ENCODE data around the gene TMEM256.

TMEM256 gene

GRCh38 chr17:7407485-7408251, 3.8 kb upstream of the TMEM256 start, which contains the start of gene NLGN2:
Gene NLGN2 (plus strand): TSS chr17:7407845. CDS start chr17:7408256, 411 bp downstream.
- DNase-seq: no peak

GRCh38 chr17:7407082-7407481, 3.2 kb upstream of the TMEM256 start:
- no peak for DNase-seq

- DNase-seq: no peak
These were observed 2.4 kb upstream of the TMEM256 start for GRCh38 chr17:7406235-7406825.

- DNase-seq: peak; percentile 26
These were observed 1.7 kb upstream of the TMEM256 start for GRCh38 chr17:7405350-7406234.

- no peak for DNase-seq
These were observed 946 bp upstream of the TMEM256 start for GRCh38 chr17:7404737-7405349.

GRCh38 chr17:7403727-7403976, 245 bp downstream of the TMEM256 start:
- peak; percentile 81 for DNase-seq

- DNase-seq: no peak
These were observed 712 bp downstream of the TMEM256 start for GRCh38 chr17:7403043-7403726.

- DNase-seq: no peak
These were observed 5.3 kb downstream of the TMEM256 start for GRCh38 chr17:7398612-7399011.

- DNase-seq: no peak
These were observed 7.8 kb downstream of the TMEM256 start for GRCh38 chr17:7396147-7396546.

- peak; percentile 90 for DNase-seq
These were observed 9.3 kb downstream of the TMEM256 start, which contains the start of gene PLSCR3 for GRCh38 chr17:7394452-7395191. Gene PLSCR3 (minus strand): TSS chr17:7394525. CDS start chr17:7394110, 415 bp downstream.

GRCh38 chr17:7393613-7394451, 10.1 kb downstream of the TMEM256 start:
- peak; percentile 39 for DNase-seq

GRCh38 chr17:7392696-7393612, 10.9 kb downstream of the TMEM256 start:
- no peak for DNase-seq

GRCh38 chr17:7391307-7391706, 12.6 kb downstream of the TMEM256 start:
- DNase-seq: no peak

- no peak for DNase-seq
These were observed 13.7 kb downstream of the TMEM256 start for GRCh38 chr17:7389924-7390910.

- DNase-seq: no peak
These were observed 15.0 kb downstream of the TMEM256 start for GRCh38 chr17:7388856-7389255.

GRCh38 chr17:7384489-7385081, 19.3 kb downstream of the TMEM256 start:
- no peak for DNase-seq

- DNase-seq: peak; percentile 38
These were observed 20.0 kb downstream of the TMEM256 start for GRCh38 chr17:7383742-7384488.

Data from EL (cell line).